Myocyte (in vitro differentiated cells): ENCODE data around the gene RRP9. TPM values are rescaled to one million over a fixed set of nuclear protein-coding genes. Genes with fewer than 3 reads are reported as not detected.

Experiments used
- DNase-seq: peaks from one replicate; pipeline ENCODE4 v3.0.0-alpha.2; 2012; ENCODE audit warnings: low read depth
- total RNA-seq: library from RNA; depleted of rRNA; stranded (reverse); fragments of >200 nt; gene quantifications from 2 replicates; pipeline ENCODE4 v1.2.3, GENCODE V29; 2014

The RRP9 gene
- total RNA-seq, 1 donor from 2014 or later: 22.3 TPM

GRCh38 chr3:51971350-51971749, 29.6 kb upstream of the RRP9 start:
- DNase-seq: no peak

GRCh38 chr3:51970606-51971300, 29.0 kb upstream of the RRP9 start:
- peak; percentile 54 for DNase-seq

GRCh38 chr3:51969841-51970240, 28.1 kb upstream of the RRP9 start:
- DNase-seq: no peak

GRCh38 chr3:51968883-51969678, 27.4 kb upstream of the RRP9 start:
- DNase-seq: no peak

GRCh38 chr3:51968170-51968775, 26.6 kb upstream of the RRP9 start:
- peak; percentile 56 for DNase-seq

- DNase-seq: peak; percentile 74
Measured at GRCh38 chr3:51967384-51968169, 25.9 kb upstream of the RRP9 start, which contains the start of gene PCBP4. Gene PCBP4 (minus strand): TSS chr3:51967454. CDS start chr3:51961240, 6,214 bp downstream.

- no peak for DNase-seq
Measured at GRCh38 chr3:51966922-51967383, 25.2 kb upstream of the RRP9 start.

GRCh38 chr3:51966486-51966885, 24.8 kb upstream of the RRP9 start:
- no peak for DNase-seq

GRCh38 chr3:51966016-51966415, 24.3 kb upstream of the RRP9 start:
- no peak for DNase-seq

GRCh38 chr3:51964521-51964920, 22.8 kb upstream of the RRP9 start:
- DNase-seq: no peak

- DNase-seq: peak; percentile 97
Measured at GRCh38 chr3:51963951-51964451, 22.3 kb upstream of the RRP9 start.

GRCh38 chr3:51962854-51963530, 21.3 kb upstream of the RRP9 start:
- DNase-seq: no peak

GRCh38 chr3:51961602-51962569, 20.2 kb upstream of the RRP9 start:
- no peak for DNase-seq

- no peak for DNase-seq
Measured at GRCh38 chr3:51961011-51961410, 19.3 kb upstream of the RRP9 start.

- DNase-seq: no peak
Measured at GRCh38 chr3:51960386-51960785, 18.7 kb upstream of the RRP9 start.

GRCh38 chr3:51959651-51960050, 17.9 kb upstream of the RRP9 start:
- DNase-seq: no peak

- DNase-seq: no peak
Measured at GRCh38 chr3:51958603-51959521, 17.2 kb upstream of the RRP9 start.
